ENCODE data around the gene PTPRM. TPM values are rescaled to one million over a fixed set of nuclear protein-coding genes. Genes with fewer than 3 reads are reported as not detected.

PTPRM gene
- polyA plus RNA-seq, 3 donors = 0.04 to 2.1 (median 0.66) TPM

- no peaks in the 10 kb centered on the region for H3K27me3 ChIP-seq (ENCODE audit: control insufficient read depth in 2 of 2, insufficient read depth in 2 of 2, low read length in 2 of 2)
- no peaks in the 10 kb centered on the region for H3K36me3 Mint-ChIP-seq
- TF ChIP-seq CTCF (IDR thresholded peaks at IDR 0.05) = no peak
- H3K4me3 Mint-ChIP-seq = no peak overlapping the region
- no peak overlapping the region for H3K9ac ChIP-seq (ENCODE audit: insufficient read depth, low read length, poor library complexity, severe bottlenecking)
- peaks cover 0 to 8% (median 3%) of the 10 kb centered on the region in 7 donors for H3K9me3 Mint-ChIP-seq
- no peak overlapping the region for H3K27ac Mint-ChIP-seq
- peaks cover 0 to 8% of the 10 kb centered on the region in 2 donors for H3K9me3 ChIP-seq (replicated peaks in 1 of 2; ENCODE audit: control insufficient read depth in 1 of 2, insufficient read depth in 1 of 2, low read length in 2 of 2)
- H3K79me2 ChIP-seq (ENCODE audit: insufficient read depth, low read length) = no peaks in the 10 kb centered on the region
- intact Hi-C loops (cut with micrococcal nuclease) = no loop called here
- H2AFZ ChIP-seq (ENCODE audit: insufficient read depth, low read depth, low read length, poor library complexity, severe bottlenecking) = no peak overlapping the region
- H3K4me2 ChIP-seq (replicated peaks; ENCODE audit: extremely low read depth, low read length, poor library complexity, severe bottlenecking) = no peak overlapping the region
- DNase-seq = no peak
- WGBS (ENCODE audit: insufficient coverage) = 90% methylated on average over 2 of the region's 6 CpGs
- no peaks in the 10 kb centered on the region for H3K36me3 ChIP-seq (replicated peaks in 1 of 2; ENCODE audit: control insufficient read depth in 1 of 2, insufficient read depth in 2 of 2, low read length in 2 of 2)
- peaks cover 0 to 2% (median 1%) of the 10 kb centered on the region in 3 donors for H3K27me3 Mint-ChIP-seq (ENCODE audit: low read depth in 3 of 3)
- H3K4me1 ChIP-seq (ENCODE audit: control insufficient read depth in 1 of 2, insufficient read depth in 2 of 2, low read length in 2 of 2) = no peaks in the 10 kb centered on the region
- no peak overlapping the region for H3K4me3 ChIP-seq (replicated peaks in 1 of 3; ENCODE audit: low read depth in 2 of 3, low read length in 3 of 3)
- no peaks in the 10 kb centered on the region for H3K4me1 Mint-ChIP-seq
- H4K20me1 ChIP-seq (ENCODE audit: insufficient read depth, low read length) = no peaks in the 10 kb centered on the region
- H3K27ac ChIP-seq (ENCODE audit: low read depth in 1 of 2, low read length in 2 of 2) = no peak overlapping the region
These were observed 598.0 kb downstream of the PTPRM start for GRCh38 chr18:8165095-8165494.

GRCh38 chr18:8167026-8167425 lies 599.9 kb downstream of the PTPRM start:
- Mint-ChIP-seq H3K9me3 (peaks cover 0 to 8% (median 3%) of the 10 kb centered on the region in 7 donors), H3K4me3 (no peak overlapping the region), H3K27me3 (ENCODE audit: low read depth in 3 of 3) (peaks cover 0 to 2% (median 1%) of the 10 kb centered on the region in 3 donors), H3K27ac (no peak overlapping the region), H3K36me3 (no peaks in the 10 kb centered on the region), H3K4me1 (no peaks in the 10 kb centered on the region)
- Histone ChIP-seq H2AFZ (ENCODE audit: insufficient read depth, low read depth, low read length, poor library complexity, severe bottlenecking) (no peak overlapping the region), H3K27ac (ENCODE audit: low read depth in 1 of 2, low read length in 2 of 2) (no peak overlapping the region), H3K9ac (ENCODE audit: insufficient read depth, low read length, poor library complexity, severe bottlenecking) (no peak overlapping the region), H3K4me2 (replicated peaks; ENCODE audit: extremely low read depth, low read length, poor library complexity, severe bottlenecking) (no peak overlapping the region), H3K36me3 (replicated peaks in 1 of 2; ENCODE audit: control insufficient read depth in 1 of 2, insufficient read depth in 2 of 2, low read length in 2 of 2) (no peaks in the 10 kb centered on the region), H3K27me3 (ENCODE audit: control insufficient read depth in 2 of 2, insufficient read depth in 2 of 2, low read length in 2 of 2) (no peaks in the 10 kb centered on the region), H3K4me3 (replicated peaks in 1 of 3; ENCODE audit: low read depth in 2 of 3, low read length in 3 of 3) (no peak overlapping the region), H4K20me1 (ENCODE audit: insufficient read depth, low read length) (no peaks in the 10 kb centered on the region), H3K79me2 (ENCODE audit: insufficient read depth, low read length) (no peaks in the 10 kb centered on the region), H3K9me3 (replicated peaks in 1 of 2; ENCODE audit: control insufficient read depth in 1 of 2, insufficient read depth in 1 of 2, low read length in 2 of 2) (peaks cover 0 to 8% of the 10 kb centered on the region in 2 donors), H3K4me1 (ENCODE audit: control insufficient read depth in 1 of 2, insufficient read depth in 2 of 2, low read length in 2 of 2) (no peaks in the 10 kb centered on the region)
- WGBS (ENCODE audit: insufficient coverage) = 83% methylated on average over 2 of the region's 2 CpGs
- TF ChIP-seq CTCF (IDR thresholded peaks at IDR 0.05) = no peak
- no peak for DNase-seq
- intact Hi-C loops (cut with micrococcal nuclease) = no loop called here
